ENCODE results near the gene ADD3.

The ADD3 gene, protein sequence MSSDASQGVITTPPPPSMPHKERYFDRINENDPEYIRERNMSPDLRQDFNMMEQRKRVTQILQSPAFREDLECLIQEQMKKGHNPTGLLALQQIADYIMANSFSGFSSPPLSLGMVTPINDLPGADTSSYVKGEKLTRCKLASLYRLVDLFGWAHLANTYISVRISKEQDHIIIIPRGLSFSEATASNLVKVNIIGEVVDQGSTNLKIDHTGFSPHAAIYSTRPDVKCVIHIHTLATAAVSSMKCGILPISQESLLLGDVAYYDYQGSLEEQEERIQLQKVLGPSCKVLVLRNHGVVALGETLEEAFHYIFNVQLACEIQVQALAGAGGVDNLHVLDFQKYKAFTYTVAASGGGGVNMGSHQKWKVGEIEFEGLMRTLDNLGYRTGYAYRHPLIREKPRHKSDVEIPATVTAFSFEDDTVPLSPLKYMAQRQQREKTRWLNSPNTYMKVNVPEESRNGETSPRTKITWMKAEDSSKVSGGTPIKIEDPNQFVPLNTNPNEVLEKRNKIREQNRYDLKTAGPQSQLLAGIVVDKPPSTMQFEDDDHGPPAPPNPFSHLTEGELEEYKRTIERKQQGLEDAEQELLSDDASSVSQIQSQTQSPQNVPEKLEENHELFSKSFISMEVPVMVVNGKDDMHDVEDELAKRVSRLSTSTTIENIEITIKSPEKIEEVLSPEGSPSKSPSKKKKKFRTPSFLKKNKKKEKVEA

DNA sequence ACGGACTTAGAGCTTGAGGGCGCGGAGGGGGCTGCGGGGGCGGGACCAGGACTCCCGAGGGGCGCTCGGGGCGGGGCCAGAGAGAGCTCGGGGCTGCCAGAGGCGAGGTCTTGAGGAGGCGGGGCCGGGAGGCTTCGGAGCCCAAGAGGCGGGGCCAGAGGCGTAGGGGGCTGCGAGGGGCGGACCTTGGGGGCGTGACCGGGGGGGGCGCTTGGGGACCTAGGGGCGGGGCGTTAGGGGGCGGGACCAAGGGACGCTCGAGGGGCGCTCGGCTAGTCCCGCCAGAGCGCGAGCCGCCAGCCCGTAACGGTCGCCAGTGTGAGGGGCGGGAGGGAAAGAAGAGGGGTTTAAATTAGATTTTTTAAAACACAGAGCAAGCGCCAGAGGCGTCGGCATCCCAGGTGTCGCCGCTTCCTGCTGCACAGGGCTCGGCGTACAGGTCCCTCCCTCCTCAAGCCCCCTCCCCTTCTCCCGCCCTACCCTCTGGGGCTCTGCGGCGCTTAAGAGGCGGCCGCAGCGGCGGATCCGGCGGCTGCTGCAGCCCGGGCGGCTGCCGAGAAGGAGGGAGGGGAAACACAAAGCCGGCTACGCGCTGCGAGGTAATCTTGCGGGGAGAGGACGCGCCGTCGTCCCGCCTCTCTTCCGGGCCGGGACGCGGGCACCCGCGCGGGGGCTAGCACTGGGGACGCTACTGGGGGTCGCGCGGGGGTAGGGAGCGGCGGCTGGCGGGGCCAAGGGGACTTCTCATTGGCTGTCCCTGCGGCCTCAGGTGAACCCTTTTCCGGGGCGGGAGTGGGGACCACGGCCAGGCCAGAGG lies at the start of gene ADD3:
Gene ADD3, plus strand, starts transcription at position 284 of the 817 bp plus-strand sequence. CDS start 92,670 bp downstream, outside the sequence.
- DNase-seq (ENCODE audit: low read depth), result peak; percentile 68

DNA sequence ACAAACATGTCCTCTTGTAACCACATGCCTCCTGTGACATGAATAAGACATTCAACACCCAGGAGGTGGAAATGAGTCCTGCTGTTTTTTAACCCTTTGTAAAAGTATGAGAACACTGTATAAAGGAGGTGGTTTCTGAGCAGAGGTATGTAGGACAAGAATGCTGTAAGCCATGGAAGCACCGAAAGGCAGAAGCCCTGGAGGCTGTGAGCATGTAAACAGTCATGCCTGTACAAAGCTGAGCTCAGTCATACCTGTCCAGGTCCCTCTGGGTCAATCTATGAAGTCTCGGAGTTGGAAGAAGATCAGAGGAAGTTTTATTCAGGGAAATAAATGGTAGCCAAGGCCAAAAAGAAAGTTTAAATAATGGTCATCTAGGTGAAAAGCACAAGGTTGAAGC lies 49.7 kb upstream of the ADD3 start:
- no peak for DNase-seq (ENCODE audit: low read depth)

DNA sequence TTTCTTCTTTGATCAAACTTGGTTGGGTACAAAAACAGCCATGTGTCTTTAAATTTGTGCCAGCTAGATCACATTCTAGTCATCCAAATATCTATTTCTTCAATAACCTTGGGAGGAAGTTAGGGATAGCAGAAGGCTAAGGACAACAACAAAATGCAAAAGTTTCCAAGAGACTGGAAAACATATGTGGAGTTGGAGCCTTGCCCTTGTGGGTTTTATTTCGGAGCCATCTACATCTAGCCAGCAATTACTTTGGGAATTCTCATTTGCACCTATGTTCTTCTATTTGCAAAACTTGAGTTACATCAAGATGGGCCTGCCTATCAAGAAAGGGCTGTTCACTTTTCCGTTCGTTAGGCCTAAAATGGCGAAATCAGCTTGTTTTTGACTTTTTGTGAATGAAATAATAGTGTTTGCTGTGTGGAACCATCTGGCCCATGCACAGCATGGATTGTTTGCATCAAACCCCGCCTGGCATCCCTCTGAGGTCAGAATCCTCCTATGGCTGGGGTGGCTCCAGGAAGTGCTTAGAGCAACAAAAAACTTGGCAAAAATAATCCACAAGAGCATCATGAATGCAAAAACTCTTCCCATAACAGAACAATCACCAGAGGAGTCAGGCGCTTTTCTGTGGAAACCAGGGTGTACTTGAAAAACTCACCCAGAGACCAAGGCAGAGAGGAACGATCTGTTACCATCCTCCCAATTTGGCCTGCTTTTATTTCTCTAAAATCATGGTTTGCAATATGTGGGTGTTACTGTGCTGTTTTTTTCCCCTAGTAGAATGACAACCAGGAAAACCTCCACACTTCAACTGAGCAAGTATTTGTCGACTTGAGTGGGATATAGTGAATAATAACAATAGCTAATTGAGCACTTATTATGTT lies 48.3 kb upstream of the ADD3 start:
- DNase-seq (ENCODE audit: low read depth), result no peak

DNA sequence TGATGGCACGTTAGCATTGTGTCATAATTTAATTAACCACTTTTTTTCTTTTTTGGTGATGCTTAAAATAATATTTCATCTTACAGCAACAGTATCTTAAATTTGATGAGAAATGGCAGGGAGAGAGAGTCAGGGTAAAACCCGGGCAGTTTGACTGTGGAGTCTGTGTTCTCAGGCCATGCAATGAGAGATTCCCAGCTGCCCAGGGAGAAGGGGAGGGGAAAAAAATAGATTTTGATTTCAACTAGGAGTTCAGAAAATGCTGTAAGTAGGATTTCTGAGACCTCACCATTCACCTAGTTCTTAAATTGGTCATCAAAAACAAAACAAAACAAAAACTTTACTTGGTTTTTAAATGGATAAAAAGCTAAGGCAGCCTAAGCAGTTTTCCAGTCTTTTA lies 47.1 kb upstream of the ADD3 start:
- no peak for DNase-seq (ENCODE audit: low read depth)

DNA sequence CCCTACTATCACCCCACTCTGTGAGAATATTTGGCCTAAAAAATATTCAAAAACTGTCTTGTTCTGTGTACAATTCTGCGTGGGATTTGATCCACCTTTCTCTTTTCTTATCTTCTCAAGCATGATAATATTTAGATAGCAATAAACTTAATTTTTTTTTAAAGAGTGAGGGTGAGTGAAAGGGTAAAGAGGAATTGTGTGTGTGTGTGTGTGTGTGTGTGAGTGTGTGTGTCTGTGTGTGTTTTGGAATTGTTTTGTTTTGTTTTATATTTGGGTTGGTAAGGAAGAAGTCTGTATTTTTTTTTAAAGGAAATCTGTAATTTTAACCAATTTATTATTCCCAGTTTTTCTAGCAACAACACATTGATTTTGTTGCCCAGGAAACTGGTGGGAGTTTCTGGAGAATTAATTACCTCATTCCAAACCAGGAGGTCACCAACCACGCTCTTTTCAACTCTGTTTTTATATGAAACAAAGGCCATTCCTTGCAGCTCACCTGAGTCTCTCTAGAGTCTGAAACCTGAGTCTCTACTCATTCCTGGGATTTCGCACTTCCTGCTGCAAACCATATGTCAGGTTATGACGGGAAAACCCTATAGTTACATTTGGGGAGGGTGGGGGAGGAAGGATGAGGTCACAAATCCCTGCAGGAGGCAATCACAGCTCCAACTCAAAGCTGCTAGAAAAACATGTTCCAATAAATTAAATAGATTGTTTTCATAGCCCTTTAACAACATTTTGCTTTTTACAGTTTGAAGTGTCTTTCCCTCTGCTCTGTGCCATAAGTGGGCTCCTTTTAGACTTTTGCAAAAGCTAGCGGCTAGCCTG lies 46.4 kb upstream of the ADD3 start:
- DNase-seq (ENCODE audit: low read depth), result no peak

DNA sequence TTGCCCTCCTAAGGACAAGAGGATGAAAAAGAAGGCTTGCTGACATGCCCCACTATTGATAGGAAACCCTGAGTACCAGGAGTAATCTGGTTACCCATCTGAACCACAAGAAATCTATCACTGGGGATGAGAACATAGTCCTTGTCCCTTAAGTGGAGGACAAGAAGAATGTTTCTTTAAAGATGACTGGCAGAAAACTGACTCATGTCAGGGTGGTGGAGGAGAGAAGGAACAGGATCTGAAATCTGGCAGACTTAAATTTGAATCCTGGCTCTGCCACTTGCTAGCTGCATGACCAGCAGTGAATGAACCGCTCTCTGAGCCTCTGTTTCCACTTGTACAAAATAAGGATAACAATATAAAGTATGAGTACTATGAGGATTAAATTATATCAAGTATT lies 45.5 kb upstream of the ADD3 start:
- DNase-seq (ENCODE audit: low read depth), result no peak

- DNase-seq (ENCODE audit: low read depth), result no peak
These were observed 44.3 kb upstream of the ADD3 start for GRCh38 chr10:109963439-109963838.

DNA sequence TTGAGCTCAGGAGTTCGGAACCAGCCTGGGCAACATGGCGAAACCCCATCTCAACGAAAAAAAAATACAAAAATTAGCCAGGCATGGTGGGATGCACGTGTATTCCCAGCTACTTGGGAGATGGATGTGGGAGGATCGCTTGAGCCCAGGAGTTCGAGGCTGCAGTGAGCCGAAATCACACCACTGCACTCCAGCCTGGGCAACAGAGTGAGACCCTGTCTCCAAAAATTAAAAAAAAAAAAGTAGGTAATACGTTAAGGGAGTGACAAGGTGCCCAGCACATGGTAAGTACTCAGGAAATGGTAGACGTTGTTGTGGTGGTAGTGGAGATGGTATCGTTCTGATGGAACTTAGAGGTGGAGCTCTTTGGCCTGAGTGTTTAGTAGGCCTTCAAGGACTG lies 43.5 kb upstream of the ADD3 start:
- no peak for DNase-seq (ENCODE audit: low read depth)

GRCh38 chr10:109966961-109967738 lies 40.6 kb upstream of the ADD3 start:
- no peak for DNase-seq (ENCODE audit: low read depth)

- DNase-seq (ENCODE audit: low read depth), result no peak
These were observed 40.1 kb upstream of the ADD3 start for GRCh38 chr10:109967739-109968088.

GRCh38 chr10:109968953-109969759 lies 38.6 kb upstream of the ADD3 start:
- no peak for DNase-seq (ENCODE audit: low read depth)

DNA sequence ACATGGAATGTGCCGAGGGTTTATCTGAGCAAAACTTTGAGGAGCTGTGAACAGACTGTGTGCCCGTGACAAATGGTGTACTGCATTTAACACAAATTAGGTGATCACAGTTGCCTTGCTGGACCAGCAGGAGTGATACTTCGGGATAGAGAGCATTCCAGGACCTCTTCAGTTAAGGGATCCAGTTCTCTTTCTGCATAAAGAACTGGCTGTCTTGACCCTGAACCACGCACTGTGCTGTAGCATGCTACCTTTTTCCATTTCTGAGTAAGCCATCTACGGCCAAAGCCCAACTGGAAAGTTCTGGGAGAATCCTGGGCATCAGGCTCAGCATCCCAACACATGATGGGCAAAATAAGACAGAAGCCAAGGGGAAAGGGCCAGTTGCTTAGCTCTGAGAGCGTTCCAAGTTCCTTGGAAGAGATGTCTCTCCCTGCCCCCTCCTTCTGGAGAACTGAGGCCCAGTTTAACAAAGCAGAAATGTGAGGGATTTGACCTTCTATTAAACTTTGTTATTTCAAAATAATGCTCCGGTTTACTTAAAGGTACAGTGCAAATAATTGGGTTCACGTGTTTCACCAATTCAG lies 37.9 kb upstream of the ADD3 start:
- DNase-seq (ENCODE audit: low read depth), result no peak

- no peak for DNase-seq (ENCODE audit: low read depth)
These were observed 36.1 kb upstream of the ADD3 start for GRCh38 chr10:109971634-109972033.

GRCh38 chr10:109972372-109973001 lies 35.3 kb upstream of the ADD3 start:
- no peak for DNase-seq (ENCODE audit: low read depth)

GRCh38 chr10:109973326-109973829 lies 34.4 kb upstream of the ADD3 start:
- no peak for DNase-seq (ENCODE audit: low read depth)

GRCh38 chr10:109974504-109975191 lies 33.1 kb upstream of the ADD3 start:
- no peak for DNase-seq (ENCODE audit: low read depth)

Data from GM04504 (cell line).